ENCODE data around the gene MYOM1.

Gene MYOM1

DNA sequence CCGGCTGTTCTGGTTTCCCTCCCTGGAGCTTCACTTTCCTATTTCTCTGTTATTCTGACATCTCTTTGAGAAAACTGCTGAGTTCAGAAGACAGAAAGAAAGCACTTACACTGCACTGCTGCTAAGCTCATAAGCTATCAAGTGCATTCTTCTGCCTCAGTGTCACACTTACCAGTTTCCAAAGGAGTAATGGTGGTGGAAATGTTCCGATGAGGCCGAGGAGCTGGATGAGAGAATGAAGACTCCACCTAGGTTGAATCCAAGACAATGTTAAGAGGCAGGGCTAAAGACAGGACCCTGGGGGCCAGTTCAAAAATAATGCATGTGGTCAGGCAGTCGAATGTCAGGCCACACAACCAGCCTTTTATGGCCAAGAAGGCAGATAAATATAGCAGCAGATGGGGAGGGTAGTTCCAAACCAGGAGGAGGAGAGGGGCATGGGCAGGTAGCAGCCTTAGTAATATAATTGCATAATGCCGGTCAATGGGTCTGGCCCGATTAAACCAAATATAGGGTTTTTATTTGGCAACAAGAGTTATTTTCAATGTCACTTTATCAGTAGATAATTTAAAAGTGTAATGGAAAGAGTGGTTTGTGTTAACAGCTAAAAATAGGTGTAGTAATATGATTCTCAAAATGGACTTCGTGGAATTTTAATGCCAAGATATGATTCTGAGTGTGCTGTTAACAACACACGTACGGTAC, at the start of gene MYOM1:
Gene MYOM1, minus strand, starts transcription at position 338 of the 705 bp plus-strand sequence. CDS start 4,745 bp downstream, outside the sequence.
- DNase-seq (ENCODE audit: low read depth in 3 of 3, low spot score in 1 of 3) = no peak

DNA sequence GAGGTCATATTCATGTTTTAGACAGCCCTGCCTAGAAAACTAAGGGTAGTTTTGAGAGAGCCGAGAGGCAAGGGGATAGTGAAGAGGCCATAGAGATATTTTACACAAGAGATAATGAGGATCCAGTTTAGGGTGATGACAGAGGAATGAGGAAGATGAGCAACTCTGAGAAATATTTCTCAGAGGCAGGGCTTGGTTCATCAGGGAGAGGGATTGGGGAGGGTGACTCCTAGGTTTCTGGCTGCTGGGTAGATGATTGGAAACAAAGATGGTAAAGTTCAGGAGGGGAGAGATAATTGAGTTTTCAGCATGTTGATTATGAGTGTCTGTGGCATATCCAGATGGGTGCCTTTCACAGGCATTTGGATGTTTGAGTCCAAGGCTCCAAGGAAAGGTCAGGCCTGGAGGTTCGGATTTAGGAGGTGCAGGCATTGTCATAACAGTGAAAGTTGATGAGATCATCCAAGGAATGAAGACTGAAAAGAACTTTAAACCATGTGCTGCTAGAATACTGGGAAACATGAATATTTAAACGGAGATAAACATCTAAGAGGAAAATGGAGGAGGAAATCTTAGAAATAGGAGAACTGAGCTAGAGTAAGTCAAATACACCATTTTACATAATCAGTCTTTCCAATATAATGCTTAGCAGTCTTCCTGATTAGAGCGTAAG, 49.6 kb upstream of the MYOM1 start:
- DNase-seq (ENCODE audit: low read depth in 3 of 3, low spot score in 1 of 3) = no peak

DNA sequence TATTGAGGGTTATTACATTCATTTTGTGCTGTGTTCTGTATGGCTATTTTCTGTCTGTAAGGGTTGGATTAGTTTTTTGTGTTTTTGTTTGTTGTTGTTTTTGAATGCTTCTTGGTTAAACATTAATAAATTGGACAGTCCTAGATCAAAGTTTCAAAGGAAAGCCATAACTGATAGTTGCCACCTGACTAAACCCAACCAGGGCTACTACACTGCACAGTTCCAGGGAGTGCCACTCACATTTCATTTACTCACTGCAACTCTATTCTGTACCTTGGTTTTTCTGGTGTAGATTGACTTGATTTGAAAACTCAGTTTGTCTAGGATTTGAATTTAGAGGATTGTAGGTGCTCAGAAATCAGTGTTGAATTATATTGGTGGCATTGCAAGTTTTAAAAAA, 48.5 kb upstream of the MYOM1 start:
- DNase-seq (ENCODE audit: low read depth in 3 of 3, low spot score in 1 of 3) = no peak

DNA sequence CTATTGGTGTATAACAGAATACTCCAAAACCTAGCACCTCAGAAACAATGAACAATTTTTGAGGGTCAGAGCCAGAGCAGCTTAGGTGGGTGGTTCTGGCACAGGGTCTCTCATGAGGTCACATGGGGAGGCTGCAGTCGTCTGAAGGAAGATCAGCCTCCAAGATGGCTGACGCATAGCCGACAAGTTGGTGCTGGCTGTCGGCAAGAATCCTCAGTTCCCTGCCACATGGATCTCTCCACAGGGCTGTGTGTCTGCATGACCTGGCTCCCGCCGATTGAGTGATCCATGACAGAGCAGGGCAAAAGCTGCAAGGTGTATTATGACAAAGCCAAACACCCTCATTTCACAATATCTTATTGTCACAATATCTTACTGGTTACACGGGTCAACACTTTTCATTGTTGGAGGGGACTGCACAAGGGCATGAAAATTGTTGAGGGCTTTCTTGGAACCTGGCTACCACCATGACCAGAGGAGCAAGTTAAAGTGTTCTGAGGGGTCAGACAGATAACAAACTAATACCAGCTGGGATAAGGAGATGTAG, 46.4 kb upstream of the MYOM1 start:
- no peak for DNase-seq (ENCODE audit: low read depth in 3 of 3, low spot score in 1 of 3)

DNA sequence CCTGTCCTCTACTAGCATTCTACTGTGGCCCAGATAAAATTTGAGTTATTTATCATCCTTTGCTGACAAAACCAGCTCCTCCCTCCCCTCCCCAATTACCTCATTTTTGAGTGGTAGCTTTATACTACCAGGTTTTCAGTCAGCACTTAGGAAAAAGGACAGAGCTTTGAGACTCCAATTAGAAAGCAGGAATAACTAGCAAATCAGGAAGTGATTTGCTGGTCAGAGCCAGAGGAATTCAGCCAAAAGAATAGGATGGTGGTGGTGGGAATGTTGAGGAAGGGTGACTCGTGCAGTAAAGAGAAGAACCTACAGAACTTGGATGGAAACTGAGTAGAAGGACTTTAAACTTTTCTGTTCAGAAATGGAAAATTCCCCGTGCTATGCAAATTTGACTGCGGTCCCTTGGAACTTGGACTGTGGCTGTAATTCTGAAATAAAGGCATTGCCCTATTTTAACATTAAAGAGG, 45.8 kb upstream of the MYOM1 start:
- DNase-seq (ENCODE audit: low read depth in 3 of 3, low spot score in 1 of 3) = no peak

DNA sequence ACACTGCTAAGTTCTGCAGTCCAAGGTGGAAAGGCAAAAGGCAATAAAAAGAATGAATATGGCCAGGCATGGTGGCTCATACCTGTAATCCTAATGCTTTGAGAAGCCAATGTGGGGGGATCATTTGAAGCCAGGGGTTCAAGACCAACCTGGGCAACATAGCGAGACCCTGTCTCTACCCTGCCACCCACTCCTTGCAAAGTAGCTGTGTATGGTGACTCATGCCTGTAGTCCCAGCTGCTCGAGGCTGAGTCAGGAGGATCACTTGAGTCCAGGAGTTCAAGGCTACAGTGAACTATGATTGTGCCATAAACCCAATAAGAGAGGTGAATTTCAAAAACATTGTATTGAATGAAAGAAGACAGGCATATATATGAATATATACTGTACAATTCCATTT, 44.6 kb upstream of the MYOM1 start:
- DNase-seq (ENCODE audit: low read depth in 3 of 3, low spot score in 1 of 3) = no peak

DNA sequence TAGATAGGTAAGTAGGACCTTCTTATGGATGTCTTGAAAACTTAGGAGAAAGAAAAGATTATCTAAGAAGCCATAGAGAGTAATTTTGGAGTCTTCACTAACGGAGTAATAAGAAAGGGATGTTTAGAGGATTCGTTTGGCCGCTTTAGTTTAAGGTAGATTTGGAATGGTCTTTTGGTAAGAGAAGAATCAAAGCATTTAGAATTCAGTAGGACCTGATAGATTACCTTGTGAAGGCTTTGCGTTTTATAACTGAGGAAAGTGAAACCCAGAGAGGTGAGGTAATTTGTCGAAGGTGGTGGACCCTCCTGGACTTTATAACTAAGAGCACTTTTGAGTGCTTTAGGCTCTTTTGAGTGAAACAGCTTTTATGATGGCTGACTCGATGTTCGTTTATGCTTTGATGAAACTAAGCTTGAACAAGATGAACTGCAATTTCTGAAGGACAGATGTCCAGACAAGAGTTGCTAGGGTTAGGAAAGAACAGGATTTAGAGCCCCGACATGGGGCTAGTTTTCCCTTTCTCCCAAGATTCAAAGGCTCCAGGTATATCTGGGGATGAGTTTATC, 43.4 kb upstream of the MYOM1 start:
- DNase-seq (ENCODE audit: low read depth in 3 of 3, low spot score in 1 of 3) = no peak

DNA sequence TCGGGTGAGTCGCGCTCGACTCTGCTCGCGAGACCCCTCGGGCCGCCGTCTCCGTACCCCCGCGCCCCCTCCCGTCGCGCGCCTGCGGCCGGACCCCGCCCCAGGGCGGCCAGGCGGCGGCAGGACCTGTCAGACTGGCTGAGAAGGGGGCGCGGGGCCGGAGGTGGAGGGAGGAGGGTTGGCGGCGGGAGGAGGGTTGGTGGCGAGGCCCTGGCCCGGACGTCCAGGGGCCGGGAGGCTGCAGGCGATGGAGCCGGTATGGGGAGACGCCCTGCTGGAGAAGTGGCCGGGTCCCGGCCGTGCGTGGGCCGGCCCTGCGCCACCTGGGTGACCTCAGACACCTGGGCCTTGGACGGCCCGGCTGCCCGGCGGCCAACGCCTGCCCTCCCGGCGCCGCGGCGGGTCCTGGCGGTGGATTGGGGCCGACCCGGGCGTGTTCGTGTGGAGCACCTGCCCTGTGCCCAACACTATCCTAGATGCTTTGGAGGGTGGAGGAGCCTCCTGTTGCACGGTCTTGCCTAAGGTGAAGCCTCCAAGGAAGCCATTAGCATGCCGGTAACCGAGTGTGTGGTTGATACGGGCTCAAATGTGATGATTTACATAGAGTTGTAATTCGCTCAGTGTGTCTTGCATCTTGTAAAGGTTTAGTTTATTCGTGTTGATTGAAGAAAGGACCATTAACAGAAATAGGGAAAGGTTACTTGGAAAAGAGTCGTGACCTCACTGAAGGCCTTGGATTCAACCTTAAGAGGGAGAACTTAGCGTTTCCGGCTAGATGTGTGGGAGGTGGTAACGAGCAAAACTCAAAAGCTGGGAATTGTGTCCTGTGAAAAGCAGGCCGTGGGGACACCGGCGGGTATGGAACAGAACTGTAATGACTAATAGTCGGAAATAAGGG, 42.7 kb upstream of the MYOM1 start:
- DNase-seq (ENCODE audit: low read depth in 3 of 3, low spot score in 1 of 3) = no peak

DNA sequence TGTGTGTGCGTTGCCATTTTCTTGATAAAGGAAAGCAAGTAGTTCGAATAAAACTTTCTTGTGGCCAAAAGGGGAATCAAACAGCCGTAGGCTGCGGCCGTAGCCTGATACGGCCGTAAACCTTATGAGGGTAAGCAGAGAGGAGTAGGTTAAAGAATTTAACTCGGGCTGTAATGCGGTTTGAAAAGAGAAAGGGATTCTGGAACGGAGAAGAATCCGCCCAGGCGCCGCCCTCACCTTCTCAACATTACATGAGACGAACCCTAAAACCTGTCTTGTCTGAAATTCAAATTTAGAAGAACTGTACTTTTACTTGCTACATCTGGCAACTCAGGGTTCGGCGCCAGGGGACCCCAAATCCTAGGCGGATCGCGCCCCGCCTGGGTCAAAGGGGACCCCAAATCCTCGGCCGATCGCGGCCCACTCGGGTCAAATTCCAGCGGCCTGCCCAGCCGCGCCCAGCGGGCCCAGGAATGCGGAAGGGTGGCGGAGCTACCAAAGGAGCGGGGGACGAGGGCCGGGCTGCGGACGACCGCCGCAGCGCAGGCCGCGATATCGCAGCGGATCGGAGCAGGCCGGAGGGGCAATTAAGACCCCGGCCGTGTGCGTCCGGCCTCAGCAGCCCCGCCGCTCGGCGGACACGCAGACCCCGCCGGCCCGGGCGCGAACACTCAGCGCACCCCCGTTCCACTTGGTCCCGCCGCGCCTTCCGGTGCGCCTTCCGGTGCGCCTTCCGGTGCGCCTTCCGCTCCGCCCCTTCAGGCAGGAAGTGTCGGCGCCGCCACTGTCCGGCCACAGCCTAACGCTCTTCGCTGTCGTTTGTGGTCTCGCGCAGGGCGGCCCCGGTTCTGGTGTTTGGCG, 41.8 kb upstream of the MYOM1 start, which contains the start of gene MYL12B:
Gene MYL12B, plus strand, starts transcription at position 761 of the 861 bp plus-strand sequence. CDS start 10,766 bp downstream, outside the sequence.
- peak; percentile 55 to 58 (median 56) for DNase-seq (ENCODE audit: low read depth in 3 of 3, low spot score in 1 of 3)

DNA sequence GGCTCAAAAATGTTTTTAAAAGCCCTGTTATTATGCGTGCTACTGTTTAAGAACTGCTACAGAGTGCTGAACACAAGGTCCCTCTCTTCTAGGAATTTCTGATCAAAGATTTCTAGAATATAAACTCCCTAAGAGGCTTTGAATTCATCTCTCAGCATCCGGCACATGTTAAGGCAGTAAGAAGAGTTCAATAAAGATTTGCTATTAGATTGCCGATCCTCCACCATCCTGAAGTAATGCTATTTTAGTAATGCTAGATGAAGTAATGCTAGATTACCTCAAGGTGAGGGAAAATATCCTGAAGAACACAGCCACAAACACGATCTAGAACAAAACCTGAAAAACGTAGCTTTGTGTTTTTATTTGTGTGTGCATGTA, 41.2 kb upstream of the MYOM1 start:
- DNase-seq (ENCODE audit: low read depth in 3 of 3, low spot score in 1 of 3) = no peak

DNA sequence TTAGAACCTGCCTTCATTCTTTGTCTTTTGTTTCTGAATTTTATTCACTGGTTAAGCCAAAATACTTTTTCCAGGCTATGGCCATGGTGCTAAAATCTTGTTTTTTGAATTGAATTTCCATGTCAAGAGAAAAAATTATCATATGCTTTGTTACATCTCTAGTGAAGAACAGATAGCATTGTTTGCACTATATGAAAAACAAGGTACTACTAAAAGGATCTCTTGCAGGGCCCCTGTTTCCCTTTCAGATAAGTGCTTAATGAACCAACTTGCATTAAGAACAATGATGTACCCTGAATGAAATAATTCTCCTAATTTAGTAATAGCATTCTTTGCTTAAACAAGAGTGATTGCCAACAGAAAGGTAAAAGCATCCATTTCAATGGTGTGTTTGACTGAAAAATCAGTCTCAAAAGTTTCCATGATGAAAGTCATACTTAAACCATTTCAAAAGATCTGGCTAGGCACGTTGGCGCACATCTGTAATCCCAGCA, 37.9 kb upstream of the MYOM1 start:
- no peak for DNase-seq (ENCODE audit: low read depth in 3 of 3, low spot score in 1 of 3)

DNA sequence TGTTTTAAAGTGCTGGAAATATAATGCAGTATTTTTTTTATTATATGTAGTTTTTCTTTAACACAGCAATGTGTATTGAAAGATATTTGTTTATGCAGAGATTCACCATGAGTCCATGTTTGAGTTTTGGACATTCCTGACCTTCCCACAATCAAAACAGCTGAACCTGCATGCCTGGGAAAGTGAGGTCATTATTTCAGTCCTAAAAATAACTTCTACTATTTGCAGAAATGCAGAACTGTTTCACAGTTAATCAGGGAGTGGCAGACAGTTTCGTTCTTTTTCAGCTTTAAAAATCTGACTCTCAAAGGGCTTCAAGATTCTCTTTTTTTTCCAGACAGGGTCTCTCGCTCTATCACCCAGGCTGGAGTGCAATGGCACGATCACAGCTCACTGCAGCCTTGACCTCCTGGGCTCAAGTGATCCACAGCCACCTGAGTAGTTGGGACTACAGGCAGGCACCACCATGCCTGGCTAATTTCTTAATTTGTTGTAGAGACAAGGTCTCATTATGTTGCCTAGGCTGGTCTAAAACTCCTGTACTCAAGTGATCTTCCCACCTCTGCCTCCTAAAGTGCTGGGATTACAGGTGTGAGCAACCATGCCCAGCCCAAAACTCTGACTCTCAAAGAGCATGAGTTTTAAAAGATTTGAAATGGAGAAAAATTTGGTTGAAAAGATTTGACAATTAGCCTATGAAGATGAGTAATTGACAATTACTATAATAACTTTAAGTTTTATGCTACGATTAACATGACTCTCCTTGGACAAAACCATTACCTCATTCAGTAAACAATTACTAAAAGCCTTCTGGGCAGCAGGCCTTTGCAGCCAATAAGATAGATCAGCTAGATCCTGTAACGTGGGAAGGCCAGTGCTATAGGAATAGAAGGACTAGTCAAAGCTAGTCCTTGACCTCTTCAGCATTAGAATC, 37.2 kb upstream of the MYOM1 start:
- DNase-seq (ENCODE audit: low read depth in 3 of 3, low spot score in 1 of 3) = no peak

DNA sequence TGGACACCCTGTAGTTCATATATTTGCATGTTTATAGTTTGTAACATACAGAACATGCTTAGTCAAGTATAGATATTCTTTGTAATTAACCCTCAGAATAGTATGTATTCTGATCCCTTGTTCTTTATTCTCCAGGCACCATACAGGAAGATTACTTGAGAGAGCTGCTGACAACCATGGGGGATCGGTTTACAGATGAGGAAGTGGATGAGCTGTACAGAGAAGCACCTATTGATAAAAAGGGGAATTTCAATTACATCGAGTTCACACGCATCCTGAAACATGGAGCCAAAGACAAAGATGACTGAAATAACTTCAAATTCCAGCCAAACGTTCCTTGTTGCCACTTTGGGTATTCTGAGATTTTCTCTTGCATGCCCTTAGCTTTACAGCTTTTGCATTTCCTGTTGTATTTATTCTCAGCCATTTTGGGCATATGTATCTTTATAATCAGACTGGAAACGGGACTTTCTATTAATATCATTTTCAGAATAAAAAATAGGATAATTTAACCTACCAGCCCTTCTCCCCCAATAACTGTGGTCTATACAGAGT, 35.9 kb upstream of the MYOM1 start:
- DNase-seq (ENCODE audit: low read depth in 3 of 3, low spot score in 1 of 3) = no peak

DNA sequence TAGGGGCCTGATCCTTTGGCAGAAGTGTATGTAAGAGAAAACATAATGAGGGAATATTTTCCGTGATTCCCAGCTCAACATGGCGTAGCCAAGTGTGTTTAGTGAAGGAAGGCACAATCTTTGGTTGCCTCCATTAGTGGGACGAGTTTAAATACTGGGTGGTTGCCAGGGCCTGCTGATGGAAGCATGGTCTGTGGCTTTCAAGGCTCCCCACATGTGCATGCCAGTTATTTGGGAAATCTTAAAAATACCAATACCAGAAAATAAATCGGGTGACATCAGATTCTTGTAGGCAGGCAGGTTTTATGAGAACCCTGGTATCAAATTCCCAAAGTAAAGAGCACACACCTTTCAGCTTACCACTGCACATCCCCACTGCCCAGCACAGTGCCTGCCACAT, 35.0 kb upstream of the MYOM1 start:
- DNase-seq (ENCODE audit: low read depth in 3 of 3, low spot score in 1 of 3) = no peak

DNA sequence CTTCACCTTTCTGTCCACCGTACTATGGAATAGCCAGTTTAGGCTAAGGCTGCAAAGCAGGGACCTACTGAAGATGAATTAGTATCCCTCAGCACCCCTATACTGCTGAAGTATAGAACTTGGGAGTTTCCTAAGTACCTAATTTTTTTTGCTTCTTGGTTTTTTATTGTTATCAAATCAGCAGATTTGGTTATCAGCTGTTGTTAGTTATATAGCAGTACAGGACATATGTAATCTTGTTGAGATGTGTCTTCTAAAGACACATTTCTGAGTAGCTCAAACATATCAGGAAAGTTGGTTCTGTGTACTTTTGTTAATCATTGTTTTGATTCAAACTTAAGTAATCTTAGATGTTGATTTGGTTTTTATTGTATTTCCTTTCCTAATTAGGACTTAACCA, 33.1 kb upstream of the MYOM1 start:
- no peak for DNase-seq (ENCODE audit: low read depth in 3 of 3, low spot score in 1 of 3)

DNA sequence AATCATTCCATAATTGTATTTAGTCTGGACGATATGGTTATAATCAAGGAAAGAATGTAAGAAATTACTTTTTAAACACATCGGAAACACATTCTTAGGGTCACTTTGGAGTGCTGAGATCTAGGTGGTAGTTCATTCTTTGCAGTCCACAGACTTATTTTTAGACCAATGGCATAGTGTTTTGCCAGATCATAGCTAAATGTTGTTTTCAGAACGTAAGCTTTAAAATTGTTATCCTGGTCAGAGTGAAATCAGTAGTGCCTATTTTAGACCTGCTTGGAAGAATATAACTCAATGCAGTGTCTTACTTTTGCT, 32.2 kb upstream of the MYOM1 start:
- DNase-seq (ENCODE audit: low read depth in 3 of 3, low spot score in 1 of 3) = no peak

DNA sequence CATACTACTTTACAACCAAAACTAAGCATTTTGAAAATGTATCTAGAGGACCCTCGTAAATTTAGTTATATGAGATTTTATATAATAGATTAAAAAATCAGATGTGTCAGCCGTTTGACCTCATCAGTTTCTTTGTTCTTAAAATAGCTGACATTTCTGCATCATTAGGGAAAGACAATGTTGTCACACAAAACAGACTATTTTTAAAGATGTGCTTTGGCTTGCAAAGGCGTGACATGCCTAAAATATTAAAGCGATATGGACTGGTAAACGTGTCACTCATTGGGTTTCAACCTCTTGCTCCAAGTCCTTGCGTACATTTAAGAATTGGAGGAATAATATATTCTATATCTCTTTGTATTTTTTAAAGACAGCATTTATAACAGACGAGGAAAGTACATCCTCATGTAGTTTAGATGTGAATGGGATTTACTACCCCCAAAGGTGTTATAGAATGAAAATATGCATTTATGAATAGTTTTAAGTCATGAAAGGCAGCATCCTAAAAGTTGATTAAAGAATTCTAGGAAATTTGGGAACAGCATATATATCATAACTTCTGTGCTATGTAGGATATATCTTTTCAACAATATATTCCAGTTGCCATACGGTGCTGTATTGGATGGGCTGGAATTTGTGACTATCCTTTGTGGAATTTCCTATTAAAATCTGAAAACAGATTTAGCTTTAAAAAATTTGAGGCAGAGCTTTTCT, 31.6 kb upstream of the MYOM1 start:
- DNase-seq (ENCODE audit: low read depth in 3 of 3, low spot score in 1 of 3) = no peak
